Measurements from ENCODE around the gene SIPA1L2. TPM values are rescaled to one million over a fixed set of nuclear protein-coding genes. Genes with fewer than 3 reads are reported as not detected.

The SIPA1L2 gene
- total RNA-seq, 4 donors from 2014 or later: 20.5 to 111 (median 39.8) TPM

GRCh38 chr1:232626452-232626851, 3.5 kb downstream of the SIPA1L2 start:
- no peak for TF ChIP-seq CTCF (IDR thresholded peaks at IDR 0.05)
- ATAC-seq (ENCODE audit: low FRiP score) (no peak), DNase-seq (ENCODE audit: low spot score) (no peak)

- no peak for TF ChIP-seq CTCF (IDR thresholded peaks at IDR 0.05)
- no peak for ATAC-seq (ENCODE audit: low FRiP score)
- no peak for DNase-seq (ENCODE audit: low spot score)
These were observed 4.5 kb downstream of the SIPA1L2 start for GRCh38 chr1:232625319-232625868.

- no peak for ATAC-seq (ENCODE audit: low FRiP score)
These were observed 5.2 kb downstream of the SIPA1L2 start for GRCh38 chr1:232624546-232625281.

GRCh38 chr1:232622981-232623380, 7.0 kb downstream of the SIPA1L2 start:
- DNase-seq (ENCODE audit: low spot score) (no peak), ATAC-seq (ENCODE audit: low FRiP score) (no peak)
- no peak for TF ChIP-seq CTCF (IDR thresholded peaks at IDR 0.05)

More at GRCh38 chr1:232624546-232625281, 5.2 kb downstream of the SIPA1L2 start:
- DNase-seq (ENCODE audit: low spot score): no peak
- TF ChIP-seq CTCF (IDR thresholded peaks at IDR 0.05): no peak

- no peak for DNase-seq (ENCODE audit: low spot score)
- ATAC-seq (ENCODE audit: low FRiP score): no peak
- TF ChIP-seq CTCF (IDR thresholded peaks at IDR 0.05): no peak
These were observed 7.6 kb downstream of the SIPA1L2 start for GRCh38 chr1:232622378-232622777.

- no peak for TF ChIP-seq CTCF (IDR thresholded peaks at IDR 0.05)
- no peak for DNase-seq (ENCODE audit: low spot score)
- ATAC-seq (ENCODE audit: low FRiP score): peak; percentile 21
These were observed 8.9 kb downstream of the SIPA1L2 start for GRCh38 chr1:232621050-232621449.
